ENCODE measurements around the gene PRLR. TPM values are rescaled to one million over a fixed set of nuclear protein-coding genes. Genes with fewer than 3 reads are reported as not detected.

The PRLR gene
- total RNA-seq, 1 experiment from 2014 or later: 2.5 TPM

- Mint-ChIP-seq H3K9me3 (peaks cover 3% of the 10 kb centered on the region in 2 experiments; a peak in 3 of 5 replicates), H3K27me3 (ENCODE audit: low read depth) (no peaks in the 10 kb centered on the region), H3K36me3 (ENCODE audit: insufficient read depth in 1 of 3, low read depth in 3 of 3) (peaks cover 1 to 4% (median 1%) of the 10 kb centered on the region in 3 experiments; a peak in 4 of 7 replicates), H3K4me1 (peaks cover 10 to 21% of the 10 kb centered on the region in 2 experiments), H3K4me3 (no peak overlapping the region), H3K27ac (no peak overlapping the region)
- TF ChIP-seq, protein P1, sequence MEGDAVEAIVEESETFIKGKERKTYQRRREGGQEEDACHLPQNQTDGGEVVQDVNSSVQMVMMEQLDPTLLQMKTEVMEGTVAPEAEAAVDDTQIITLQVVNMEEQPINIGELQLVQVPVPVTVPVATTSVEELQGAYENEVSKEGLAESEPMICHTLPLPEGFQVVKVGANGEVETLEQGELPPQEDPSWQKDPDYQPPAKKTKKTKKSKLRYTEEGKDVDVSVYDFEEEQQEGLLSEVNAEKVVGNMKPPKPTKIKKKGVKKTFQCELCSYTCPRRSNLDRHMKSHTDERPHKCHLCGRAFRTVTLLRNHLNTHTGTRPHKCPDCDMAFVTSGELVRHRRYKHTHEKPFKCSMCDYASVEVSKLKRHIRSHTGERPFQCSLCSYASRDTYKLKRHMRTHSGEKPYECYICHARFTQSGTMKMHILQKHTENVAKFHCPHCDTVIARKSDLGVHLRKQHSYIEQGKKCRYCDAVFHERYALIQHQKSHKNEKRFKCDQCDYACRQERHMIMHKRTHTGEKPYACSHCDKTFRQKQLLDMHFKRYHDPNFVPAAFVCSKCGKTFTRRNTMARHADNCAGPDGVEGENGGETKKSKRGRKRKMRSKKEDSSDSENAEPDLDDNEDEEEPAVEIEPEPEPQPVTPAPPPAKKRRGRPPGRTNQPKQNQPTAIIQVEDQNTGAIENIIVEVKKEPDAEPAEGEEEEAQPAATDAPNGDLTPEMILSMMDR (conservative IDR thresholded peaks at IDR 0.05): no peak
- Histone ChIP-seq H3K23ac (ENCODE audit: insufficient read length, low read depth, low read length) (no peak overlapping the region), H3K27ac (ENCODE audit: insufficient read length, low read depth, low read length) (no peak overlapping the region), H3K9ac (ENCODE audit: extremely low read depth, insufficient read length, low read length) (no peak overlapping the region), H2AFZ (ENCODE audit: low read length) (no peak overlapping the region), H3K9me3 (ENCODE audit: control insufficient read depth, low read depth, low read length) (no peaks in the 10 kb centered on the region), H2BK120ac (ENCODE audit: low read depth, low read length, poor library complexity, severe bottlenecking) (no peak overlapping the region), H2BK15ac (ENCODE audit: low read depth, low read length) (no peak overlapping the region), H3T11ph (ENCODE audit: low read length) (no peak overlapping the region), H3K18ac (ENCODE audit: insufficient read length, low read depth, low read length) (no peak overlapping the region), H3K56ac (ENCODE audit: insufficient read length, low read depth, low read length) (no peak overlapping the region), H2BK5ac (ENCODE audit: insufficient read length, low read length) (no peak overlapping the region), H3K4me1 (ENCODE audit: insufficient read depth, low read length) (no peaks in the 10 kb centered on the region), H3K4me2 (ENCODE audit: insufficient read depth, insufficient read length, low read length) (no peak overlapping the region), H4K8ac (replicated peaks; ENCODE audit: insufficient read length, low read depth, low read length) (no peak overlapping the region), H3K79me2 (ENCODE audit: insufficient read depth, low read length) (no peaks in the 10 kb centered on the region), H2BK20ac (ENCODE audit: low read depth, low read length, poor library complexity, severe bottlenecking) (no peak overlapping the region), H2BK12ac (ENCODE audit: insufficient read length, low read depth, low read length) (no peak overlapping the region), H4K91ac (ENCODE audit: insufficient read length, low read depth, low read length) (no peak overlapping the region), H3K27me3 (ENCODE audit: insufficient read depth, low read length) (no peaks in the 10 kb centered on the region), H3K14ac (ENCODE audit: insufficient read depth, low read length) (no peak overlapping the region), H3K79me1 (ENCODE audit: insufficient read depth, low read depth, low read length, poor library complexity, severe bottlenecking) (no peaks in the 10 kb centered on the region), H4K5ac (ENCODE audit: insufficient read length, low read depth, low read length) (no peak overlapping the region), H4K20me1 (ENCODE audit: control insufficient read depth, insufficient read depth, insufficient read length) (no peaks in the 10 kb centered on the region), H2AK5ac (ENCODE audit: insufficient read length, low read length) (no peak overlapping the region), H3K4ac (ENCODE audit: low read depth, low read length) (no peak overlapping the region), H3K23me2 (ENCODE audit: insufficient read length, low read depth, low read length, poor library complexity, severe bottlenecking) (no peaks in the 10 kb centered on the region)
- no peak for DNase-seq
- WGBS (ENCODE audit: extremely low coverage, insufficient read length, low lambda C conversion rate): no CpG with 5 or more reads among the region's 7 CpGs
Measured at GRCh38 chr5:35180046-35180445, 50.2 kb downstream of the PRLR start.
